Activated effector memory CD4-positive, alpha-beta T cell treated with Interleukin-2 at 50 U/mL for 16 hours (primary cell): ENCODE results near the gene DCHS1.

ENCODE experiments used
- DNase-seq: peaks from one replicate; pipeline ENCODE4 v3.0.0-alpha.2; 2020

The DCHS1 gene

DNA sequence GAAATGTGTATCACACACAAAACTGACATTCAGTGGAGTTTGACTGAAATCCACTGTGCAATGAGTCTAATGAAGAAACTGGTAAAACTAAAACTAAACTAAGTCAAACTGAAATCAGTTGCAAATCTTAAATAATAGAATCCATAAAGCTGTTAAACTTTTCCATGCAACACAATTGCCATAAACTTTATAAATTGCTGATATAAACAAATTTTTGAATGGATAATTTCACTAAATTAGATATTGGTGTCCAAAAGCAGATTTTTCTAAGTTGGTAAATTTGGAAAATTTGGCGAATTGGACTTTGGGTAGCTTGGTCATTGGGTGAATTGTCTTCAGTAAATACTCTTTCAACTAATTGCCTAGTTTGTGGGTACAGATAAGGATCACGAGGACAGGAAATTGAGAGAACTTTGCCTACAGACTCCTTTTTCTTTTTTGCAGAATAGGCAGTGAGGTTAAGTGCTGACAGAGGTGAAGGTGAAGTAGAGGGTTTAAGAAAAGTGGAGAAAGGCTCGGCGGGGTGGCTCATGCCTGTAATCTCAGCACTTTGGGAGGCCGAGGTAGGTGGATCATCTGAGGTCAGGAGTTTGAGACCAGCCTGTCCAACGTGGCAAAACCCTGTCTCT, 14.7 kb upstream of the DCHS1 start:
- no peak for DNase-seq

DNA sequence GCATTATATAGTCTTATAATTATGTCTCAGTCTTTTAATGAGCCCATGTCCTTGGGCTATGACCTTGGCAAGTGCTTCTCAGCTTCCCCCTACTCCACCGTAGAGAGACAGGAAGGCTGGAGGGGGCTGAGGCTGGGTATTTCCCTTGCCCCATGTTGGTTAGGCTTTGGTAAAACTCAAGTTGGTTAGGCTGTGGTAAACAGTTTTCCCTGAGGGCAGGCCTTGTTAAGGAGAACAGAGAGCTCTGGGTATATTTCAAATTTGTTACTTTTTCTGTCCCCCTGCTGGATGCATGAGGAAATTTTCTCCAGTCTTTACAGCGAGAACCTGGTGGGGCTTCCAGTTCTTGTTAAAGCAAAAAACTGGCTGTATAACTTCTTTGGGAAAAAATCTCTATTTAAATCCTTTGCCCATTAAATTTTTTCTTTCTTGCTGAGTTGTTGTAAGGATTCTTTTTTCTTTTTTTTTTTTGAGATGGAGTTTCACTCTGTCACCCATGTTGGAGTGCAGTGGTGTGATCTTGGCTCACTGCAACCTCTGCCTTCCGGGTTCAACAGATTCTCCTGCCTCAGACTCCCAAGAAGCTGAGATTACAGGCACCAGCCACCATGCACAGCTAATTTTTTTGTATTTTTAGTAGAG, 12.2 kb upstream of the DCHS1 start:
- no peak for DNase-seq

DNA sequence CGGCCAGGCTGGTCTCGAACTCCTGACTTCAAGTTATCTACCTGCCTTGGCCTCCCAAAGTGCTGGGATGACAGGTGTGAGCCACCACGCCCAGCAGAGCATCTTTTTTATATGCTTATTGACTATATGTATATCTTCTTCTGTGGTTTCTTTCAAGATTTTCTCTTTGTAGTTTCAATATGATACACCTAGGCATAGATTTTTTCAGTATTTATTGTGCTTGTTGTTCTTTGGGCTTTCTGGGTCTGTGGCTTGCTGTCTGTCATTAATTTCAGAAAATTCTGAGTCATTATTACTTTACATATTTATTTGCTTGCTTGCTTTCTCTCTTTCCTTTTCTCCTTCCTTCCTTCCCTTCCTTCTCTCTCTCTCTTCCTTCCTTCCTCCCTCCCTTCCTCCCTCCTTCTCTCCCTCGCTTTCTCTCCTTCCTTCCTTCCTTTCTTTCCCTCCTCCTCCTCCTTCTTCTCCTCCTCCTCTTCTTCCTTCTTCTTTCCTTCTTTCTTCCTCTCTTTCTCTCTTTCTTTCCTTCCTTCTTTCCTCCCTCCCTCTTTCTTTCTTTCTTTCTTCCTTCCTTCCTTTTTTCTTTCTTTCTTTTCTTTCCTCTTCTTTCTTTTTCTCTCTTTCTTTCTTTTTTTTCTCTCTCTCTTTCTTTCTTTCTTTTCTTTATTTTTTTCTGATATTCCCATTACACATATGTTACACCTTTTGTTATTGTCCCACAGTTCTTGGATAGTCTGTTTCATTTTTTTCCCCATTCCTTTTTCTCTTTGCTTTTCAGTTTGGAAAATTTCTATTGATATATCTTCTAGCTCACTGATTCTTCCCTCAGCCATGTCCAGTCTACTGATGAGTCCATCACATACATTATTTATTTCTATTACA, 10.9 kb upstream of the DCHS1 start:
- no peak for DNase-seq

DNA sequence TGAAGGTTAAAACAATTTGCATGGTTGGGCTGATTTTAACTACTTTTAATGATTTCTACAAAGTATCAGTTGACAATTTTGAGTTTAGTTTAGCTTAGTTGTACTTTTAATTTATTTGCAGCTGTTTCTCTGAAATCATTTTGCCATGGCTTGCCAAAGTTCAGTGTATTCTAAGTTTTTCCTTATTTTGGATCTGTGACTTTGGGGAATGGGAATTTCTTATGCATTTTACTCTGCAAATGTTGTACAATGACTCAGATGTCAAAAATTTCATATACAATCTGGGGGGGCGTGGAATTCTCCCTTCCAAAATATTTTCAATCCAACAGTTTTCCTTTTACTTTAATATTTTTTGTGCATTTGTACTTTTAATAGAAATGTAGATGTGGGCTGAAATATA, 8.9 kb upstream of the DCHS1 start:
- no peak for DNase-seq

DNA sequence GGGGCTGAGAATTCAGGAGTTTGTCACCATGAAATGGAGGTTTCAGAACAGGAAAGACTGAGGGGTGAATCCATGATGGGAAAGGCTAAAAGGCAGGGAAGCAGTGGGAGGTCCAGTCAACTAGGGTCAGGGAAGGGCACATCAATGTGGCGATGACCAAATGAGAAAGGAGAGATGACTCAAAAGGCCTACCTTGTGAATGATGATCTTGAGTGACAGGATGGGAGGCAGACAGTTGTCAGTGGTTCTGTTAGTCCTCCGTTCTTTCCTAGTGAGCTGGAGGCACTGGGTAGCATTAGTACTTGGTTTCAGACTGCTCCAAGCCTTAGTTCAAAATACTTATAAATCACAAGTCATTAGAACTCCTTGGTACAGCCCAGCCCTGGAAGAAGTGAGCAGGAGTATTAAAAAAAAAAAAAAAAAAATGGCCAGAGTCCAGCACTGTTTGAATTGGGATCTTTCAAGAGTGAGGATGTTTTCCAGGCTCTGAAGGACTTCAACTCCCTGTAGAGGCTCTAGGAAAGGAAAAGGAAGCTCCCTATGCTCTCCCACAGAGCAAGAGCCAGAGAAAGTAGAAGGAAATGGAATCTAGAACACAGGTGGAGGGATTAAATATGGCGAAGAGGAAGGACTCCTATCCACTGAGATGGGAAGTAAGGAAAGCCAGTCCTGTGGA, 8.3 kb upstream of the DCHS1 start:
- DNase-seq: no peak

DNA sequence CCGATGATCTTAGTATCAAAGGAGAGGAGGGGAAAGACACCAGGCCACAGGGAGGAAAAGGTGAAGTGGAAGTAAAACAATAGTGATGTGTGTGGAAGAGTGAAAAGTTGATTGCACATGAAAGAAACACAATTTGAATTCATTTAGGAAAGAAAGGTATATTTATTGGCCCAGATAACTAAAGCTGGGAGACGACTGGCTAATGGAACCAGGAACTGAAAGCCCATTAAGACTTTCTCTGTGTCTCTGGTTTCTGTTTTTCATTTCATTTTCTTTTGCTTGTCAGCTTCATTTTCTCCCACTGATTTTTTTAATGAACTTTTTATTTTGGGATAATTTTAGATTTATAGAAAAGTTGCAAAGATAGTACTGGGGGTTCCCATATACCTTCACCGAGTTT, 5.1 kb upstream of the DCHS1 start:
- DNase-seq: no peak

DNA sequence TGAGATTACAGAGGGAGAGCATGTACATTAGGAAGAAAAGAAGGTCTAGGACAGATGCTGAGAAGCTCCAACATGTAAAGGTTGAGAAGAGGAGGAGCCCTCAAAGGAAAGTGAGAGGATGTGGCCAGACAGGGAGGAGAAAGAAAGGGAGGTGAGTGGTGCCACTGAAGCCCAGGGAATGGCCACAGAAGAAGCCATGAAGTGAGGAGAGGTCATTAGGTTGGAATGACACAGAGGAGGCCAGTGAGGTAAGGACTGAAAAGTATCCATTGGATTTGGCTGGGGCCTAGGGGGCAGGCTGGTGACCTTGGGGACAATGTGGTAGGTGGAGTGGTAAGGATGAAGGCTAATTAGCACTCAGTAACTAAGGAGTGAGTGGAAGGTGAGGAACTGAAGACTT, 3.0 kb upstream of the DCHS1 start:
- no peak for DNase-seq

DNA sequence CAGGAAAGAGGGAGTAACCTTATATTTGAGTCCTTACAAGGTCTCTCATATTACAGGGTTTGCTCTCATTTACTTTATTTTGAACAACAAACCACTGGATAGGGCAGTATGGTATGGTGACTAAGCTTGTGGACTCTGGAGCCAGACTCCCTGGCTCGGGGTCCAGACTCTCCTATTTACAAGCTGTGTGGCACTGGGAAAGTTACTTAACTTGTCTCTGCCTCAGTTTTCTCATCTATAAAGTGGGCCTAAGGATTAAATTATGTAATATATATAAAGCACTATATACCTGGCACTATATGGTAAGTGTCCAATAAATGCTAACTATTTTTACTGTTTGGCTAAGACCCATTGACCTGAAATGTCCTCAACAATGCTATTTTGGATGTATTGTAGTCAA, 1.7 kb upstream of the DCHS1 start:
- DNase-seq: no peak

DNA sequence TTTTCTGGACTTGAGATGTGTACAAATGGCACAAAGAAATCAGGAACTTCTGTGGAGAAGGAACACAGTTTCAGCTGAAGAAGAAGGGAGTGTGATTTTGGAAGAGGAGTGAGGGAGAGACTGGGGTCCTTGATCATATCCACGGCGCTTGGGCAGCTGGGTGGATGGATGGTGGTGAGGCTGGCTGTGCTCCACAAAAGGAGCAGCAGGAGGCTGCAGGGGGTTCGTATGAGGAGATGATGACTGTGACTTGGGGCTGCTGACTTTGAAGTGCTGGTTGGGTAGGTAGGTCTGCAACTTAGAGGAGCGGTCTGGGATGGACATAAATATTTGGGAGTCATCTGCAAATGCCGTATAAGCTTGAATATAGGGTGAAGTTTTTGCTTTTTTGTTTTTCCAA, 1.3 kb upstream of the DCHS1 start:
- no peak for DNase-seq

DNA sequence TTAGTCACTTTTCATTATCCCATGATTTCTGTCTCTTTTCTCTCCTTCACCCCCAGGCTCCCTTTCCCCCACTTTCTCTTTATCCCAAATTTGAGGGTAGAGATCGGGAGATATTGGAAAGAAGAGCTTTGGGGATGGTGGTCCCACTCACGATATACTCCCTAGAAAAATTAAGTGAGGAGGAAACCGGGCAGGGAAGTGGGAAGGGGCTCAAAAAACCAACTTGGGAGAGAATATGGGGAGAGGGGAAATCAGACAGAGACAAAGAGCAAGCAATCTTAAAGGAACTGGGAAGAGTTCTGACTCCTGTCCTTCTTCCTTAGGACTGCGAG, 941 bp upstream of the DCHS1 start:
- no peak for DNase-seq

DNA sequence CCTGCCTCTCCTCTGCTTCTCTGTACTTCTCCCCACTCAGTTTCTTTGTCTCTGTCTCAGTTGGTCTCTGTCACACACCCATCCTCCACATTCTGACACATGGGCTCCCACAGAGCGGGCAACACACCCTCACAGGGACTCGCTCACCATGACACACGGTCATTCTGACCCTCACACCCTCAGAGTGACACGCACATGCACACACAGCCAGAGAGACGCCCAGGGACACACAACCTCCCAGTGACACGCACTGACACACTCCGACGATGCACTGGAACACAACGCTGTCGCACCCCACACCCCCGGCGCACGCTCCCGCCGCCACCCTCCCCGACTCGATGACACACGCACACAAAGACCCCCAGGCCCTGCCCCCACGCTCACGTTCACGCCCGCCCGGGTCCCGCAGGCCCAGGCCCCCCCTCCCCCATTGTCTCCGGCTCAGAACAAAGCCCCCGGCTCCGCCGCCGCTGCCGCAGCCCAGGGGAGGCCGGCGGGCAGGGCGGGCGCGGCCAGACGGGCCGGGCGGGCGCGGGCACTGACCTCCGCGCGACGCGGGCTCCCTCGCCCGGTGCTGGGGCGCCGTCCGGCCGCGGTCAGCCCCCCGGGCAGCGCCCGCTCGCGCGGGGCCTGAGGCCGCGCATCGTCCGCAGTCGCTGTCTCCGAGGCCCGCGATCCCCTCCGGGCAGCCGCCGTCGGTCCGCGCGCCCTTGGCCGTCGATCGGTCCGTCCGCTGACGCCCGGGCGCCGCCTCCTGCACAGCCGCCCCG, 404 bp downstream of the DCHS1 start:
- DNase-seq: no peak

DNA sequence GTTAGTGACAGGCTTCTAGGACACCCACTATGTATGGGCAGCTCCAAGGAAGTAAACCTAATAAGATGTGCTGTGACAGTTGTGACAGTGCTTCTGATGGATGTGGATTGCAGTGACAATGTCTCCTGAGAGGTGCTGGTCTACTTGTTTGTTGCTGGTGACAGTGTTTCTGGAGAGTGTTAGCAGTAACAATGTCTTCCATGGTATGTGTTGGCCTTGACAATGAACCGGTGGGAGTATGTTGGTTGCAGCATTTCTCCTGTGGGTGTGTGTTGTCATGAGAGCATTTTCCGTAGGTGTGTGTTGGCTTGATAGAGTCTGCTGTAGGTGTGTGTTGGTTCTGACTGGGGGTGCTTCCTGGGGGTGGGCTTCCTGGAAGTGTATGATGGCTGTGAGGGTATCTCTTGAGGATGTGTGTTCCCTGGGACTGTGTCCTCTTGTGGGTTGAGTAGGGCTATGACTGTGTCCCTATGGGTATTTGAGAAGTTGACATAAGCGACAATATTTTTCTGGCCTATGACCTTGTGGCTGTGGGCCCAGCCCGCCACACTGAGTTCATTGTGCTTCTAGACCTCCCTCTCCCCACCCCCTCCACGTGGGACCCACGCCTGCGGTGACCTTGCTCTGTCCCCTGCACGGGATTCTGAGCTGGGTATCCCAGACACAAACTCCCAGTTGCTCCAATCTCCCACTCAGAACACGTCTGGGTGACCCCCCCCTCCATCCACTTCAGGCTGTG, 1.2 kb downstream of the DCHS1 start:
- no peak for DNase-seq

DNA sequence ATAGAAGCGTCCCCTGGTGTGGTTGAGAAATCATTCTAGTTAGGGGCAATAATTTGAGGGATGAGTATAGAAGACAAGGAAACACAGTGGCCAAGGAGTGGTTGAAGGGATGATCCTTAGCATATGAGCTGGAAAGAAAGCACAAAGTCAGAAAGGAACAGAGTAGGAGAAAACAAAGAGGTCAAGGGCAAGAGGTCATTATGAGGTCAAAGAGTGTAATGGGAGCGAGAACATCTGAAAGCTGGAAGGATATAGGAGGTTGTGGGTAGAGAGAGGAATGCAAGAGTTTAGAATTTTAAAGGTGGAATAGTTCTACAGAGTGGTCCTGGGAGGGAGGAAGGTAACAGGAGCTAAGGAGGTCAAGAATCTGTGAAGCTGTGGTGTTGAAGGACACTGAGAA, 2.0 kb downstream of the DCHS1 start:
- DNase-seq: no peak

DNA sequence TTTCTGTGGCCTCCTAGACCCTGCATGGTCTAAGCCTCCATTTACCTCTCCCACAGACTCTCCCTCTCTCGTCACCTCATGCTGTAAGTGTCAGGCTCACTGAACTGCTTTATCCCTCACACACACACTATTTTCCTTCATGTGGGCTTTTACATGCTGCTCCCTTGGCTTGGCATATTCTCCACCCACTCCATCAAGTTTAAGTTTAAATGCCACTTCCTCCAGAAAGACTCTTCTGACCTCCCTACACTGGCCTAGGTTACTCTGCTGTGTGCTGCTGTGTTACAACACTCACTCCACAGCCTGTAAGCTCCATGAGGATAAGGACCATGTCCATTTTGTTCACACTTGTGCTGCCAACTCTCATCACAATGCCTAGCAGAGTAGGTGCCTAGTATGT, 2.5 kb downstream of the DCHS1 start:
- no peak for DNase-seq

DNA sequence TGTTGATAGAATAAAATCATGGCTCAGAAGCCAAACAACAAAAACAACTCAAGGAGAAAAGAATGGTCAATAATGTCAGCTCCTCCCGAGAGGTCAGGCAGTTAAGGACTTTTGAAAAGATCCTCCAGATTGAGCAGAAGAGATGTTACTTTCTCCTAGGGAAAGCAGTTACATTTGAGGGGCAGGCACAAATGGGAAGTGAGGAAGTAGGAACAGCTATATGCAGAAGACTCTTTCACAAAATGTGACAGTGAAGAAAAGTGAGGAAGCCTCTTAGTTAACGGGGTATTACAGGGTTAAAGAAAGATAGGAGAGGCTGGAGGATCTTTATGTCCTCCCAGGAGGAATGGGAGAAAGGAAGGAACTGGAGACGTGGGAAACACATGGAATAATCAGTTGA, 3.4 kb downstream of the DCHS1 start:
- no peak for DNase-seq

DNA sequence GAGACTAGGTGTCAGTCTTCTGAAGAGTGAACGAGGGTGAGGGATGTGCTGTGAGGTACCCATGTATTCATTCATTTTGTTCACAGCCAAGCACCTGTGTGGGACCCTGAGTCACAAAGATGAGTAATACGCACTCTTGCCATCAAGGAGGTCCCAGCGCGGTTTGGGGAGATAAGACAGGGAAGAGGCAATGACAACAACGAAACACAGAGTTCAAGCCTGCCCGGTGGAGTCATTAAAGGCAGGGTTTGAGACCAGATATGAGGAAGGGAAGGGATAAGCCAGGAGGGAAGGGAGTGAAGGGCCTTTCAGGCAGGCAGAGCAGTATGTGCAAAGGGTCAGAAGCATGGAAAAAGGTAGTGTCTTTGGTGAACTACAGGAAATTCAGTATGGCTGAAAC, 4.6 kb downstream of the DCHS1 start:
- no peak for DNase-seq

DNA sequence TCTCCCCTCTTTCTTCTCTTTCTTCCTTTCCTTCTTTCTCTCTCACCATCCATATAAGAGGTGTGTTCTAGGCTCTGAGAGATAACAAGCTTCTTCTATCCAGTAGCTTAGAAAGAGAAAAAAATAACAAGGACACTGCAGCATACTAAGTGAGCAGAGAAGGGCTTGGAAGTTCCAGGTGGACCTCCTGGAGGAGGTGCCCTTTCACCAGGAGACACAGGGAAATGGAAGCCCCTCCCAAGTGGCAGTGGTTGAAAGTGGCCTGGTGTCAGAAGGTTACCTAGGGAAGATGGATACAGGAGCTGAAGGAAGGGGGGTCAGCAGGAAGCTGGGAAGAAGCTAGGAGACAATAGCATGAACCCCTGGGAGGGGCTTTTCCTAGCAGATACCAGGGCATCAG, 5.5 kb downstream of the DCHS1 start:
- DNase-seq: no peak

DNA sequence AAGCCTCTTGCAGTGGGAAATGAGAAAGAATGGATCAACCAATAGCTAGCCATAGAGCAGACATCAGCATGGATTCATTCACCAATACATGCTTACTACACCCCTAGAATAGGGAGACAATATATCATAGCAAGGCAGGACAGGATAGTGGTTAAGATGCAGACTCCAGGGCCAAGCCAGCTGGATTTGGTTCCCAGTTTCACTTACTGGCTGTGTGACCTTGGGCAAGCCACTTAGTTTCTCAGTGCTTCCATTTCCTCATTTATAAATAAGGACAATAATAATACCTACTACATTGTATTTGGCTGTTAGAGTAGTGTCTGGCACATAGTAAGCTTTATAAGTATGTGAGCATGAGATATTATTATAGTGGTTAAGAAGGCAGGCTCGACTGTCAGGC, 7.1 kb downstream of the DCHS1 start:
- no peak for DNase-seq

DNA sequence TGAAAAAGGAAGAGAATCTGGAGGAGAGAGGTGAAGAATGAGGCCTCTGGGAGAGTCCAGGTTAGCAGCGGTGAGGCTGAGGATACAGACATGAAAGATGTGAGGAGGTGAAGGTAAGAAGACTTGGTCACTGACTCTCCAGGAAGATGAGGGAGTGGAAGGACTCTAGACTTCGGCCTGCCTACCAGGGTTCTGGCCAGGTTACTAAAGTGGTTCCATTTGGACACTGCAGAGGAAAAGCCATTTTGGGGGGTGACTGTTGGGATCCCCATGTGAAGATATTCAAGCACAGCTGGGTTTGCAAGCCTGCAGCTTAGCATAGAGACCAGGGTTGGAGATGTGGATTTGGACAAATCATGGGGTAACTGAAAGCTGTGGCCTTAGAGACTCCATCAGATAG, 7.8 kb downstream of the DCHS1 start:
- DNase-seq: no peak

DNA sequence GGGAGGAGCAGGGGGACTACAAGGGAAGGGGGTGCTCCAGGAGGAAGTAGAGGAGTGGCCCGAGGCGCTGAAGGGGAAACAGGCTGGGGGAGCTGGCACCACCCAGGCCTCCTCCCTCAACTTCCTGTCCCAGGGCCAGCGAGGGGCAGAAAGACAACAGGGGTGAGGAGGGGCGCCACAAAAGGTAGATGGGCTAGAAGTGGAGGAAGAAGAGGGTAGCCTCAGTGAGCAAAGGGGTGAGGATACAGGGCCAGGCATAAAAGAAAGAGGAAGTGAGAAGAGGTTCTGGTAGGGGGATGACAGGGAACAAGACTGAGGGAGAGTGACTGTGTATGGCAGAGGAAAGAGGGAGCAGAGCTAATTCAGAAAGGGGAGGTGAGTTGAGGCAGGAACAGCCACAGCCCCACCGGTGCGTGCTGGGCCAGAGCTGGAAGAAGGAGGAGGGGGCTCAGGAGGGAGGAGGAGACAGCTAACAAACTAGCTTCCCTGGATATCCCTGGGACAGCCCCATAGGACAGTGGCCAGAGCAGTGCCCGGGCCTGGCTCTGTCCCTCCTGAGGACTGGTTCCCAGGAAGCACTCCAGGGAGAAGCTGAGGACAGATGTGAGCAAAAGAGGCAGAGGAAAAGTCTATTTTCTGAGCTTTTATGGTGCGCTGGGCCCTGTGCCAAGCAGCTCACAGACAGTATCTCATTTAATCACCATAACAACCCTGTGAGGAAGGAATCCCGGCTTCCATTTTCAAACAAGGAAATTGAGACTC, 8.5 kb downstream of the DCHS1 start:
- no peak for DNase-seq

DNA sequence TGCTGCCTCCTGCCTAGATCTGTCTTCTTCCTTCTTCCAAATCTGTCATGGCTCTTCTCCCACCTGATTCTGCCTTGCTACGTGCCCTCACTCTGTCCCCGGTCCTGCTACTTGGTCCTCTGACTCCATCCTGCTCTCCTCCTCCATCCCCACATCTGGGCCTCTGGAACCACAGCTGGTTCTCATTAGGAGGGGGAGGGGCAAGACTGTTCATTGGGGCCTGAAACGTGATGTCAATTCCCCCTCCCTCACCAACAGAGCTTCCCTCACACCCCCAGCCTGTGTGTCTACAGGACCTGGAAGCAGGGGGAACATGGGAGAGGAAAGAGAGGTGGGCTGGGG, 9.1 kb downstream of the DCHS1 start:
- DNase-seq: no peak

DNA sequence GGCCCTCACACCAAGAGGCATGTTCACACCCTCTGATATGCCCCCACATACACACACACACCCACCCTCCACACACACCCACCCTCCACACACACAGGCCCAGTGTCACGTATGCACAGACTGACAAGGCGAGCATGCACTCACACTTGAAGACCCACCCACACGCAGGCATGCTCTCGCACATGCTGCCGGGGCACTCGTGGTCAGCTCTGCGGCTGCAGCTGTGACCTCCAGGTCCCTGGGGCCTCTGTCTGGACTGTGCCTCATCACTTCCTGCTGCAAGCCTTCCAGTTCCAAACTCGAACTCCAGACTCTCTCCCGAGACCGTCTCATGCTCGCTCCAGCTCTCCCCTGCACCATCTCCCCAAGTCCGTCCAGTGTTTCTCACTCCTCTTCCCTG, 9.5 kb downstream of the DCHS1 start:
- no peak for DNase-seq
